GM19043 (cell line): Measurements from ENCODE around the gene PGRMC1.
"Not testable (repeated sequence)": the region's sequence is repeated elsewhere in the genome, so short reads cannot be mapped to it uniquely, and the experiment has no call there.

Source experiments
- ATAC-seq: cut with Tn5 transposase; IDR thresholded peaks from one replicate; pipeline ENCODE4 v1.9.1; 2021; ENCODE audit warnings: low read depth; ENCODE audit not compliant: unreplicated experiment

PGRMC1 gene

GRCh38 chrX:119231936-119232445, 4.1 kb upstream of the PGRMC1 start:
- no peak for ATAC-seq

- ATAC-seq, result no peak
Measured at GRCh38 chrX:119235051-119235511, 1.0 kb upstream of the PGRMC1 start.

- ATAC-seq, result peak; percentile 17
Measured at GRCh38 chrX:119236623-119237561, 807 bp downstream of the PGRMC1 start.

GRCh38 chrX:119237562-119237942, 1.5 kb downstream of the PGRMC1 start:
- ATAC-seq, result no peak

GRCh38 chrX:119238557-119238956, 2.5 kb downstream of the PGRMC1 start:
- no peak for ATAC-seq

GRCh38 chrX:119240356-119240755, 4.3 kb downstream of the PGRMC1 start:
- no peak for ATAC-seq

- ATAC-seq, result no peak
Measured at GRCh38 chrX:119247702-119248101, 11.6 kb downstream of the PGRMC1 start.

GRCh38 chrX:119249891-119250290, 13.8 kb downstream of the PGRMC1 start:
- no peak for ATAC-seq

GRCh38 chrX:119251386-119251785, 15.3 kb downstream of the PGRMC1 start:
- no peak for ATAC-seq

- no peak for ATAC-seq
Measured at GRCh38 chrX:119252716-119253115, 16.6 kb downstream of the PGRMC1 start.

GRCh38 chrX:119266364-119266995, 30.4 kb downstream of the PGRMC1 start:
- ATAC-seq, result no peak

- ATAC-seq, result not testable (repeated sequence)
Measured at GRCh38 chrX:119267115-119267514, 31.0 kb downstream of the PGRMC1 start.

GRCh38 chrX:119272882-119273419, 36.9 kb downstream of the PGRMC1 start:
- no peak for ATAC-seq

GRCh38 chrX:119273420-119274192, 37.5 kb downstream of the PGRMC1 start:
- ATAC-seq, result no peak

GRCh38 chrX:119282347-119282746, 46.3 kb downstream of the PGRMC1 start:
- ATAC-seq, result not testable (repeated sequence)

- no peak for ATAC-seq
Measured at GRCh38 chrX:119288890-119289393, 52.9 kb downstream of the PGRMC1 start.

GRCh38 chrX:119290476-119290875, 54.4 kb downstream of the PGRMC1 start:
- ATAC-seq, result no peak

GRCh38 chrX:119291246-119291645, 55.2 kb downstream of the PGRMC1 start:
- ATAC-seq, result not testable (repeated sequence)

- no peak for ATAC-seq
Measured at GRCh38 chrX:119292445-119292844, 56.4 kb downstream of the PGRMC1 start.
